ENCODE data around the gene NDEL1.

NDEL1 gene

GRCh38 chr17:8455665-8456209, 20.1 kb downstream of the NDEL1 start:
- DNase-seq (ENCODE audit: low read depth, low spot score), result no peak

DNA sequence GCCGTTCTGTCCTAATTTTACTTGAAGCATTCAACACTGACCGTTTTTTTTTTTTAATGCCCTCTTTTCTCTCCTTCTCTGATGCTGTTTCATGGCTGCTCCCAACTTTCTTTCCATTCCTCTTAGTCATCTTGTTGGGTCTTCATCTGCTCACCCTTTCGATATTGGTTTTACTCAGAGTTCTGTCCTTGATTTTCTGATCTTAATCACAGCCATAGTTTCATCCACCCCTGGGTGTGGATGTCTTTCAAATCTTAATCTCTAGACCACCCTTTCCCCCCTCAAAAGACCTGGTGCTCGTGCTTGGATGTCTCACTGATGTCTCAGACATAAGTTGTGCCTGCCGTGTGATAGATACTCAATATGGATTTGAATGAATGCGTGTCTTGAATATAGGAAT, 22.4 kb downstream of the NDEL1 start:
- no peak for DNase-seq (ENCODE audit: low read depth, low spot score)

- DNase-seq (ENCODE audit: low read depth, low spot score), result no peak
Observed at GRCh38 chr17:8459107-8459506, 23.4 kb downstream of the NDEL1 start.

- DNase-seq (ENCODE audit: low read depth, low spot score), result no peak
Observed at GRCh38 chr17:8459831-8460230, 24.1 kb downstream of the NDEL1 start.

GRCh38 chr17:8462564-8462963, 26.9 kb downstream of the NDEL1 start:
- no peak for DNase-seq (ENCODE audit: low read depth, low spot score)

- no peak for DNase-seq (ENCODE audit: low read depth, low spot score)
Observed at GRCh38 chr17:8463099-8463498, 27.4 kb downstream of the NDEL1 start.

DNA sequence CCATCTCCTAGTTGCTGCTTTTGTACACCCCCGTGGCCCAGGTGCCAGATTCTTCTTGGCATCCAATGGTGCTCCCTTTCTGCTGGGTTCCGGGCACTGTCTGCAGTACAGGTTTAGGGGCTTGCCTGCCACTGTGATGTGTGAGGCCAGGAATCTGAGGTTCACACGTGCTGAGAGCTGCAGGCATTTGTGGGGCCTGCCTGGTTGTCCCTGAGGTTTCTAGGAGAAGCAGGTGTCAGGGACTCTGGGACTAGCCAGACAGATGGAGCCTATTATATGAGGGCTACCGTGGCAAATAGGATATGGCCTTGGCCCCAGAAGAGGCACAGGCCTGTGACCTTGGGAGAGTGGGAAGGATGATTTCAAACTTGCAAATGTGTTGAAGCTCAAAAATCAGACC, 29.3 kb downstream of the NDEL1 start:
- no peak for DNase-seq (ENCODE audit: low read depth, low spot score)

- DNase-seq (ENCODE audit: low read depth, low spot score), result no peak
Observed at GRCh38 chr17:8465356-8465755, 29.7 kb downstream of the NDEL1 start.

- no peak for DNase-seq (ENCODE audit: low read depth, low spot score)
Observed at GRCh38 chr17:8465759-8466158, 30.1 kb downstream of the NDEL1 start.

- no peak for DNase-seq (ENCODE audit: low read depth, low spot score)
Observed at GRCh38 chr17:8466456-8466855, 30.8 kb downstream of the NDEL1 start.

GRCh38 chr17:8466873-8467272, 31.2 kb downstream of the NDEL1 start:
- no peak for DNase-seq (ENCODE audit: low read depth, low spot score)

DNA sequence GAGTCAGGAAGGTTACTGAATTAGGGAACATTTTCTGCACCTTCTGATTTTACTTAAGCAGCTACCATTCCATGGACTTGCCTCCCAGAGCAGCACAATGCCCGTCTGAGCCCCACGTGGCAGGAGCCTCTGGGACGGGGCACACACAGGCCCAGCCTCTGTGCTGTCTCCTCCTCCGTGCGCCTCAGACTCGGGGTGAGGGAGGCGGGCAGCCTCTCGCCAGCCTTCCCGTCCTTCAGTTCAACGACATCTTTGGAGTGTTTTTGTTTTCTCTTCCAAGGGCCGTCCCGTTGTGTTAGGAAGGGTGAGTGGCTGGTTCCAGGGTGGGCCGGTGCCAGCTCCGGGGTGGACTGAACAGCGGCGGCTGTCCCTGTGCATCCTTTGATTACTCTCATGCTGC, 31.8 kb downstream of the NDEL1 start:
- DNase-seq (ENCODE audit: low read depth, low spot score), result no peak

DNA sequence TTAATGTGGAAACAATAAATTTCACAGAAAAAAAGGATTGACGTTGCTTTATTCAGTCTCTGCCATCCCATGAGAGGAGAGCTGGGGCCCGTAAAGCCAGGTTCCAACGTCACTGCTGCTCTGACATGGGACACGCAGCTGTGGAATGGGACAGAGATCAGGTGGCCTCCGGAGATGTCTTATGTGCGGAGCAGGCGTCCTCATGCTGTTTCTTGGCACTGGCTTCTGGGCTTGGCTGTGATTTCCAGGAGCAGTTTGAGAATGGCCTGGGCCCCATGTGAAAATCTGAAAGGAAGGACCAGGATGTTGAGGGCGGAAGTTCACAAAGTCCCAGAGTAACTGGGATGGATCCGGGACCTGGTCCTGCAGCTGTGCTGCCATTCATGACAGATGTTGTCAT, 32.4 kb downstream of the NDEL1 start:
- no peak for DNase-seq (ENCODE audit: low read depth, low spot score)

- no peak for DNase-seq (ENCODE audit: low read depth, low spot score)
Observed at GRCh38 chr17:8468980-8469379, 33.3 kb downstream of the NDEL1 start.

DNA sequence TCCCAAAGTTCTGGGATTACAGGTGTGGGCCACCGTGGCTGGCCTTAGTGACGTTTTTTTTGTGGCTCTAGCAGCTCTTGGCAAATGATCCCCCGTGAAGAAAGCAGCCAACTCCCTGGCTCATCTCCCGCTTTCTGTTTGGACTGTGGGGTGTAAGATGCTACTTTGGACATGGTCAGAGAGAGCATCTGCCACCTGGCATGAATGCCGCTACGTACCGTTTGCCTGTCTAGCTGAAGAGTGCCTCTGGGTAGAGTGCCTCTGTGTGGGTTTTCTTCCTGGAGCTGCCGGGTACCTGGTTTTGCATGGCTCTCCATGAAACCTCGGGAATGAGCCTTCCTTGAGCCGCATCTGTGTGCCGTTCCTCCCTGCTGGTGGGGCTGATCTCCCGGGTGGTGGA, 34.3 kb downstream of the NDEL1 start:
- no peak for DNase-seq (ENCODE audit: low read depth, low spot score)

DNA sequence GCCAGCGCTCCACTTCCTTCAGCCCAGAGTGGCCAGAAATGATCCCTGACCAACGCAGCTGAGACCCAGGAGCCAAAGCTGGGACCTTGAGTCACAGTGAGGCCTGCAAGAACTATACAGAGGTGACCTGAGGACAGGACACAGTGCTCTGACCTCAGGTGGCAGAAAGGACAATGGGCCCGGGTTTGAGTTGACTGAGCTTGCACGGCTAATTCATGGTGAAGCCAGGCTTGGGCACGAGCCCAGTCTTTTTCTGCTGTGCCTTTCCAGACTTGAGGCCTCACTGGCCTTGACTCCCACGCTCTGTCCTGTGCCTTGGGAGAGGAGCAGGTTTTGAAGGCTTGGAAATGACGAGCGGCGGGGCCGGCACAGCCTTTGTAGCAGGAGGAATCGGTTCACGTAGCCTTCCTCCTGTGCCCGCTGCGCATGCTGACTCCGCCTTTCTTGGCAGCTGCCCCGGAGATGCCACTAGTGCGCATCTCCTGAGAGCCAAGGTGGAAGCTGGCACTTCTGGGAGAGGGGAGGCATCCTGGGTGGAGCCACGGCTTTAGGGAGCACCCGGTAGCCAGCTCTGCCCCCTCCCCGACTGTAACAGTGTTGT, 34.9 kb downstream of the NDEL1 start:
- DNase-seq (ENCODE audit: low read depth, low spot score), result no peak

DNA sequence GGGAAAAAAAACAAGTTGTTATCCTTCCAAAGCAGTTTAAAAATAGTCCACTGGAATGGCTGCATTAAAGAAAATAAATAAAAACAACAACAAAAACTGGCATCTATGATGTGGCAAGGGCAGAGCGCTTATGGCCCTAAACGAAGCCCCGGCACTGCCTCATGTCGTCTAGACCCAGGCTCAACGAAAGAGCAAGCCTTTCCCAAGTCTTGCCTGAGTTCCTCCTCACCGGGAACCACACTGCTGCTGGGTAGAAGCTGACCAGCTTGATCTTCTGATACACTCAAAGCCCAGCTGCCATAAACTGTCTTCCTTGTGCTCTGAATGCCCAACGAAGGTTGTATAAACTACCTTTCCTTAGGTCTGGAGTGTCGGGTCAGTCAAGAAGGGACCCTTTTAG, 37.0 kb downstream of the NDEL1 start:
- no peak for DNase-seq (ENCODE audit: low read depth, low spot score)

DNA sequence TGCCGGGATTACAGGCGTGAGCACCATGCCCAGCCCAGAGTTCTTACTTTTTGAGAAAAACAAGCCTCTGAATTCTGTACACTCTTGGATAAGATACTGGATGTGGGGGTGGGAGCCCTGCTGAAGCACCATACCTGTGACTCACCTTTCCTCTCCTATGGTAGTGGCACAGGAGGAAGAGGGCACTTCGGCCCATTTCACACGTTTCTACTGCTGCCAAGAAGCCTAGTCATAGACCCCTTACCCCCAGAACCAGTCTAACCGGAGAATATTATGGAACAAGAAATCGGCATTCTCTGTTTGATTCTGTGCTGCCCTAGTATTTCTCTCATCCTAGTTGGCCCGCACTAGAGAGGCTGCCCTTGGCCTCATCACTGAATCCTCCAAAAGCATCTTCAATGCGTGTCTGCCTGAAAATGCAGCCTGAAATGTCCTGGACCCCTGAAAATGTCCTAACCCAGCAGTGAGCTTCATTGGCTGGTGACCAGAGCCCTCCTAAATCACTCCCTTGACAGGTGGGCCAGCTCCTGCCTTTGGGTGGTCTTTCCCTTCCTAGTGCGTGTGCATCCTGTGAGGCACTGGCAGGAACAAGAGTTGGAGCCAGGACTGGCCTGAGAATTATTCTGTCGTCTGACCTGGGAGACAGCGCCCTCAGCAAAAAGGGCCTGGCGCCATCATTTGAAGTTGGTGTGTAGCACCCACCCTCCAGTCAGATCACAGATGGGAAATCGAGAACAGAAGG, 37.9 kb downstream of the NDEL1 start:
- no peak for DNase-seq (ENCODE audit: low read depth, low spot score)

DNA sequence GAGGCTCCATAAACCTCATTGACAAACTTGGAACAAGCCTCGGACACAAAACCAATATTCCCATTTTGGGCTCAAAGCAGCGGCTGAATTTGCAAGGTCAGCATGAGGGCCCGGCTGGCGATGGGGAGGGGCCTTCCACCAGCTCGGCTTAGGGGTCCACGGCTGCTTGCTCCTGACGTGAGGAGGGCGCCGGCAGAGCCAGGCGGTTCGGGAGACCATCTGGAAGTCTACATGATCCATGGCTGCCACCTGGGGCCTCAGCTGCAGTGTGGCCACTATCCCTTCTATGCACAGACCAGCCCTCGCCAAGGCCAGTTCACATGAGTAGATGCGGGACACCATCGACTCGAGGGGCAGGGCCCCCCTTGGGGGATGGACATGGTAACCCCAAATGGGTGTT, 39.1 kb downstream of the NDEL1 start:
- no peak for DNase-seq (ENCODE audit: low read depth, low spot score)

GRCh38 chr17:8475227-8475626, 39.5 kb downstream of the NDEL1 start:
- DNase-seq (ENCODE audit: low read depth, low spot score), result no peak

- no peak for DNase-seq (ENCODE audit: low read depth, low spot score)
Observed at GRCh38 chr17:8475781-8476180, 40.1 kb downstream of the NDEL1 start.

GRCh38 chr17:8476741-8477140, 41.1 kb downstream of the NDEL1 start:
- no peak for DNase-seq (ENCODE audit: low read depth, low spot score)

DNA sequence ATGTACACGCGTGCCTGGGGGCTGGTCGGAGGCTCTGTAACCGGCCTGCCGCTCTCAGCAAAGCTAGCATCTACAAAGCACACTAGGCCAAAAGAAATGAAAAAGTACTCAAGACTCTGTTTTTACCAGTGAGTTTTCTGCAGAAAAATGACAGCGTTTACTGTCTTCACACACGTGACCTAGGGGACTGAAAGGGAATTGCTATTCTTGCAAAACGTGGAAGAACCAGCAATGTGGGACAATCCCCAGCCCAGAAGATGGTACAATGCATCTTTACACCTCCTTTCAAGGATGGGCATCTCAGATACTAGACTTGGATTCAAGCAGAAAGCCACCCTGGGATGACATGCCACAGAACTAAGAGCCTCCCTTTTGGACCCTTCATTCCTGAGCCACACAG, 41.5 kb downstream of the NDEL1 start:
- no peak for DNase-seq (ENCODE audit: low read depth, low spot score)

All from iPS DF 19.7 (cell line).